EL (cell line): ENCODE results near the gene SH2D6.
"Not testable (repeated sequence)": the region's sequence is repeated elsewhere in the genome, so short reads cannot be mapped to it uniquely, and the experiment has no call there.

Source experiments
- DNase-seq: peaks from one replicate; pipeline ENCODE4 v3.0.0-alpha.2; 2016

The SH2D6 gene

GRCh38 chr2:85422072-85422457 lies 3.6 kb downstream of the SH2D6 start:
- DNase-seq: no peak

DNA sequence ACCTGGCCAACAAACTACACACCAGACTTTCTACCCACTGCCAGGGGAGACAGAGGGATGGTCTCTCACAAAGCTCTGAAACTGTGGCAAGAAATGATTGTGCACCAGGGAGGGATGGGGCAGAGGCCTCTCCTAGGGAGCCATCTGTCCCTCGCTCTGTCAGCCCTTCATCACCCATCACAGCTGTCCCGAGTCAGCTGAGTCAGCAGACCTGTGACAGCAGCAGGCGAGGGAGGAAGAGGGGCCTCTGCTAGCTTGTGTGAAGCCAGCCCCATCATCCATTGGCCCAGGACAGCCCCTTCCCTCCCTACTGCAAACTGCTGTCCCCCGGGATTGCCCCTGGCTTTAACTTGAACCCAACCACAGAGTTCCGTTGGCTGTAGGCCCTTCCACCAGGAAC lies 5.0 kb downstream of the SH2D6 start:
- no peak for DNase-seq

GRCh38 chr2:85425588-85425987 lies 7.1 kb downstream of the SH2D6 start:
- no peak for DNase-seq

GRCh38 chr2:85427300-85427835 lies 8.9 kb downstream of the SH2D6 start:
- DNase-seq: no peak

DNA sequence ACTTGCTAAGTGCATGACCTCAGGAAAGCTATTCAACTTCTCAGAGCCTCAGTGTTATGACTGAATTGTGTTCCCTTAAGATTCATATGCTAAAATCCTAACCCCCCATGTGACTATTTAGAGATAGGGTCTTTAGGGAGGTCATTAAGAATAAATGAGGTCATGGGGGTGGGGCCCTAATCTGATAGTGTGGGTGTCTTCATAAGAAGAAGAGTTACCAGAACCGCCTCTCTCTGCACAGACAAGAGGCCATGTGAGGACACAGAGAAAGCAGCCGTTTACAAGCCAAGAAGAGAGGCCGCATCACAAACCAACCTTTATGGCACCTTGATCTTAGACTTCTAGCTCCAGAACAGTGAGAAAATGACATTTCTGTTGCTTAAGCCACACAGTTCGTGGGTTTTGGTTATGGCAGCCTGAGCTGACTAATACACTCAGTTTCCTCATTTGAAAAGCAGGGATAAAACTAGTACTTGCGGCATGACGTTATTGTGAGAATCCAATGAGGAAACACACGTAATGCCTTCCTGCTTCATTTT lies 9.9 kb downstream of the SH2D6 start:
- DNase-seq: no peak

DNA sequence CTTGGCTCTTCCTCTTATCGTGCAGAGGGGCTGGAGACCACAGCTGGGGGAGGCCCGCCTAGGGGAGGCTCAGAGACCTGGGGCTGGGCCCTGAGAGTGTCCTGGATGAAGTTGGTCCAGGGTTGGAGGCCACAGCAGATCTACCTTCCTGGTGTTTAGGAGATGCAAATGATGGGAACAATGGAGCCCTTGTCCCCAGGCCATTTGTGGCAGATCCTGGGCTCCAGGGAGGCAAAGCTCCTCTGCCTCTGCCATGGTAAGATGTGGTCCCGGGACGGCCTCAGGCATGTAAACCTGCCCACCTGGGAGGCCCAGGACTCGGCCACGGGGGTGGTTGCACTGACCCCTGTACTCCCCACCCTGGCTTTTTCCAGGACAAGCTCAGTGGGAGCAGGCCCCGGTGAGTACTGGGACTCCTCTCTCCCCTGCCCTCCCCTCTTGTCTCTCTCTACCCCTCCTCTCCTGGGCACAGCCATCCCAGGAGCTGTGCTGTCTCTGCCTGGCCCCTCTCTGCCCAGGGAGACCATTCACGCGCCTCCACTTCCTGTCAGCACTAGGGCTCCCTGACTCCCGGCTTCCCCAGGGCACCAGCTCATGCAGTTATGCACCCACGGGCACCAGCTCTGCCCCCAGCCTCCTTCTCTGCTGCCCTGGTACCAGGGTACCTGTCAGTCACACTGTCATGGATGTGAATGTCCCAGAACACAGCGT lies 10.9 kb downstream of the SH2D6 start:
- no peak for DNase-seq

DNA sequence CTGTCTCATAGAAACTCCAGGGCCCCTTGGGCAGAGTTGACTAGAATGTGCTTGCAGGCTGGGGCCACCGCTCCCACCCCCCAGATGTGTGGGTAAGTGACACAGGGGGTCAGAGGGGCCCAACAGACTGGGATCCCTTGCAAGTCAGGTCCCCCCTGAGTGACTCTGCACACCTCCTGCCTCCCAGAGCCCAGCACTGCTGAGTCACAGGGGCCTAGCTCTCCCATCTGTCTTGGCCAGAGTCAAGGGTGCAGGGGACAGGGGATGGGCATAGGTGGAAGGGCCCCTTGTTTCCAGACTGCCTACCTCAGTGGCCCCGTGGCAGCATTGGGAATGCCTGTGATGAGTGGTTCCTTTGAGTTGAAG lies 11.4 kb downstream of the SH2D6 start:
- no peak for DNase-seq

DNA sequence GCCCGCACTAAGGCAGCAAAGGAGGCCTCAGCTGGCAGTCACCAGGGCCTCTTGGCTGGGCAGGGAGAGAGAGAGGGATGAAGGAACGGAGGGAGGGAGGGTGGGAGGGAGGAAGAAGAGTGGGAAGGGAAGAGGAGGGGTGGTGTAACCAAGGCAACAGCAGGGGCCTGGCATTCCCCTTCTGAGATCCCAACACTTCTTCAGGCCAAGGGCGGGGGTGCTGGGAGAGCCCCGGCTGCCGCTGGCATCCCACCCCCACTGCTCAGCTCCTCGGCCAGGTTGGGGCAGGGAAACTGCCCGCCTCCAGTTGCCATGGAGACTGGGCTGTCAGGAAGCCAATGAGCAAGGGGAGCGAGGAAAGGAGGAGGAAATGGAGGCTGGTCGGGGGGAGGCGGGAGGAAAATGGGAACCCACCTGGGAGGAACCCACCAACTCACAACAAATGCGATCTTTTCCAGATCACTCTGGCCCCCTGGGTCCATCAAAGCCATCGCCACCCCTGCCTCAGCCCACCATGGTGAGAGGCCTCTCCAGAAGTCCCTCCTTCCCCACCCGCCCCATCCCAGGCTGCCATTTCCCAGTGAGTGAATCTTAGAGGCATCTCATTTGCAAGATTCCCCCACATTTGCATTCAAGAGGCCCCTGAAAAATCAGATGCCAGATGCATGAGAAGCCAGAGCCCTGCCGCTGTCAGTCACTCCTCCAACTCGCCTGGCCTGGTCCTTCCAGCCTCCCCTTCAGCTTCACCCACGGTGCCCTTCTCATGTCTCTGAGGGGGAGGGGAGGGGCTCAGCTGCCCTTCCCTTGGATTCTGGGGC lies 12.4 kb downstream of the SH2D6 start:
- no peak for DNase-seq

GRCh38 chr2:85431570-85432205 lies 13.2 kb downstream of the SH2D6 start:
- no peak for DNase-seq

GRCh38 chr2:85433511-85434089 lies 15.1 kb downstream of the SH2D6 start:
- DNase-seq: peak; percentile 84

DNA sequence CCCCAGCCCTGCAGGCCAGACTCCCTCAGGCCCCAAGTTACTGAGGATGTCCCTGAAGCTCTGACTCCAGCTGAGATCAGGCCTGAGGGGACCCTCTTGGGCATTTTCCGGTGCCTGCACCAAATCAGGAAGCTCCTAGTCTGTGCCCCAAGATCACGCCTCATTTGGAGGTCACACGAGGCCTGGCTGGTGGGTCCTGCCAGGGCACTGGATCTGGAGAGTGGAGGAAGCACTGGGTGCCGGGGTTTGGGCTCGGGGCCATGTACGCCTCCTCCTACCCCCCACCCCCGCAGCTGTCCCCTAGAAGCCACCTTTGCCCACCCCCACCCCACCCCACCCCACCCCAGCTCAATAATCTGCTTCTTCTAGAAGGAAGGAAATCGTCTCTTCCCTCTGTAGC lies 16.2 kb downstream of the SH2D6 start:
- no peak for DNase-seq

GRCh38 chr2:85435220-85435958 lies 16.9 kb downstream of the SH2D6 start:
- DNase-seq: no peak

GRCh38 chr2:85435981-85436835 lies 17.7 kb downstream of the SH2D6 start:
- no peak for DNase-seq

DNA sequence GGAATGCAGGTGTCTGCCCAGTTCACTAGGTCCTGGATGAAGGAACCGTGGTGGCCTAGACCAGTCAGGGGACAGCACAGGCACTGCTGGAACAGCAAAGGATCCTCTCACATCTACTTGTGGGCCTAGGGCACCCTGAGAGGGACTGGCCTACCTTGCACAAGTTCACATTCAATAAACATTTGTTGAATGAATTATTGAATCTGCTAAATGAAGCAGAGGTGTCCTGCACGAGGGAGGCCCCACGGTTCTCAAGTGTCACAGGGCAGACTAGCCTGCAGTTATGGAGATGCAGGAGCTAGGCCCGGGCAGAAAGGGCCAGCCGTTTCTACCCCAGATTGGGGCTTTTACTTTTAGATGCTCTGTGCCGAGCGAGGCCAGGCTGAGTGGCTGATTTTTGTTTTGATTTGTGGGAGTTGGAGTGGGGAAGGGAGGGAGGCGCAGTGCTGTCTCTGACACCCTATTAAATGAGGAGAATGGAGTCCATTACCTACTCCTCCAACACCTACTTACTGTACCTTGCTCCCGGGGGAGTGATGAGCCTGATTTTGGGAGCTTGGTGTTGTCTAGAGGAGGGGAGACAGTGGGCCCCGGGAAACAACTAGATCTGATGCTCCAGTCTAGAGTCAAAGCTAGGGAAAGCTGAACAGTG lies 18.4 kb downstream of the SH2D6 start:
- DNase-seq: no peak

GRCh38 chr2:85437488-85438200 lies 19.1 kb downstream of the SH2D6 start:
- DNase-seq: peak; percentile 77

GRCh38 chr2:85438201-85439024 lies 19.9 kb downstream of the SH2D6 start:
- no peak for DNase-seq

- DNase-seq: no peak
Observed at GRCh38 chr2:85439025-85439472, 20.5 kb downstream of the SH2D6 start.

DNA sequence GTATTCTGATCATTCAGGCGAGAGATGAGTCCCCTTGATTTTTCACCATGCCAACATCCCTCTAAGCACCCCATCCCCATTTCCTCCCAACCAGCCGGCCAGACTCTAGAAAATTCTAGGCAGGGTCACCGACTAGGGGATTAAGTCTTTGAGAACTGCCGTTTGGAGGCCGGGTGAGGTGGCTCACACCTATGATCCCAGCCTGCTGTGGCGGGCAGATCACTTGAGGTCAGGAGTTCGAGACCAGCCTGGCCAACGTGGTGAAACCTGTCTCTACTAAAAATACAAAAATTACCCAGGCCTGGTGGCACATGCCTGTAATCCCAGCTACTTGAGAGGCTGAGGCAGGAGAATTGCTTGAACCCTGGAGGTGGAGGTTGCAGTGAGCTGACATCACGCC lies 21.1 kb downstream of the SH2D6 start:
- DNase-seq: not testable (repeated sequence)

DNA sequence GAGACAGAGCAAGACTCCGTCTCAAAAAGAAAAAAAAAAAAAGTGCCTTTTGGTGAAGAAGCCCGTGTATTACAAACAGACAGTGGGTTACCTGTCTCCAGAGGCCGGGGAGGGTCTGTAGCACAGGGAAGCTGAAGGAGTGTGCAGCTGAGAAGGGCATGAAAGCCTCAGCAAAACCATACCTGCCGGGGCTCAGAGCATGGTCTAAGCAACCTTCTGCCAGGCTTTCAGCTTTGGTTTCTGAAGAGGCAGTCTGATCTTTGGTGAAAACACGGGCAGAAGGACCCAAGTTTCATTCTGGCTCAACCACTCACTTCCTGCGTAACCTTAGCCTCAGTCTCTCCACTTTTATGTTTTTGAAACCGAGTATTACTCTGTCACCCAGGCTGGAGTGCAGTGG lies 21.5 kb downstream of the SH2D6 start:
- no peak for DNase-seq
